ENCODE measurements around the gene SERPINI1. TPM values are rescaled to one million over a fixed set of nuclear protein-coding genes. Genes with fewer than 3 reads are reported as not detected.

The SERPINI1 gene
- total and polyA plus RNA-seq, 9 of the 15 experiments (the other 6 are each of a cell fraction or from before 2014, with no cell fraction given), result 1.6 to 9.9 (median 3.5) TPM

GRCh38 chr3:167723872-167724271 is 11.6 kb upstream of the SERPINI1 start (continued):
- TF ChIP-seq SMARCA5 (IDR thresholded peaks at IDR 0.05), result no peak
- TF ChIP-seq ZBTB5 (IDR thresholded peaks at IDR 0.05), result no peak
- TF ChIP-seq ZNF143 (CRISPR knock-in tag; IDR thresholded peaks at IDR 0.05), result no peak
- no peak for TF ChIP-seq ZBTB34 (CRISPR knock-in tag; IDR thresholded peaks at IDR 0.05)
- no peak for TF ChIP-seq ZNF23 (CRISPR knock-in tag; IDR thresholded peaks at IDR 0.05)
- TF ChIP-seq MXD1 (CRISPR knock-in tag; IDR thresholded peaks at IDR 0.05; ENCODE audit: borderline replicate concordance, poor library complexity, severe bottlenecking), result no peak
- no peak for TF ChIP-seq MLX (CRISPR knock-in tag; conservative IDR thresholded peaks at IDR 0.05)
- no peak for TF ChIP-seq BRF2 (IDR thresholded peaks at IDR 0.05; ENCODE audit: borderline replicate concordance, insufficient read depth, insufficient read length)
- no peak for TF ChIP-seq SIN3B (IDR thresholded peaks at IDR 0.05; ENCODE audit: low read depth)
- TF ChIP-seq CHD4 (IDR thresholded peaks at IDR 0.05; ENCODE audit: insufficient read depth, insufficient replicate concordance, low read depth, low read length, poor library complexity, severe bottlenecking), result no peak
- no peak for TF ChIP-seq FOXJ3 (CRISPR knock-in tag; IDR thresholded peaks at IDR 0.05)
- no peak for TF ChIP-seq HEY1 (CRISPR knock-in tag; IDR thresholded peaks at IDR 0.05; ENCODE audit: borderline replicate concordance)
- no peak for TF ChIP-seq ZC3H4 (CRISPR knock-in tag; IDR thresholded peaks at IDR 0.05; ENCODE audit: borderline replicate concordance)
- TF ChIP-seq COPS2 (conservative IDR thresholded peaks at IDR 0.05), result no peak
- TF ChIP-seq ID3 (CRISPR knock-in tag; IDR thresholded peaks at IDR 0.05), result no peak
- TF ChIP-seq ID3 (tag; IDR thresholded peaks at IDR 0.05), result no peak
- TF ChIP-seq MED1 (CRISPR knock-in tag; IDR thresholded peaks at IDR 0.05; ENCODE audit: borderline replicate concordance), result no peak
- TF ChIP-seq HOXB6 (CRISPR knock-in tag; IDR thresholded peaks at IDR 0.05; ENCODE audit: borderline replicate concordance), result no peak
- no peak for TF ChIP-seq HNRNPL (IDR thresholded peaks at IDR 0.05; ENCODE audit: low read depth, low read length)
- TF ChIP-seq MTA1 (IDR thresholded peaks at IDR 0.05; ENCODE audit: borderline replicate concordance), result no peak
- peak in 1 of 2 experiments; percentile 38; a peak in 1 of 4 replicates for TF ChIP-seq ARNT (IDR thresholded peaks at IDR 0.05)
- no peak for TF ChIP-seq SETDB1 (IDR thresholded peaks at IDR 0.05; ENCODE audit: low read length)

Data from K562 (cell line).